IMR-90 (cell line): ENCODE measurements around the gene C1QTNF1. TPM values are rescaled to one million over a fixed set of nuclear protein-coding genes. Genes with fewer than 3 reads are reported as not detected.

Experiments used
- ATAC-seq: fragments of 200-7000 bp; cut with Tn5 transposase; 2 replicates; pipeline ENCODE4 v1.9.1; 2020; ENCODE audit warnings: low read depth, mild to moderate bottlenecking, moderate library complexity
- BruUV-seq: library from RNA; stranded (reverse); fragments of 400-500 nt; replicated peaks from 2 replicates; lab custom pipeline; 2021; lab: Mats Ljungman, UMichigan
- CTCF ChIA-PET: fragments of 300-600 bp; formaldehyde crosslinking; extraction: SDS; loops from one replicate; lab custom pipeline; 2021; ENCODE audit warnings: antibody characterized with exemption; lab: Yijun Ruan, JAX
- POLR2A ChIA-PET: fragments of 300-600 bp; sonication (Branson Sonifier 250); formaldehyde crosslinking; loops from one replicate; lab custom pipeline; 2022; ENCODE audit warnings: antibody characterized with exemption; ENCODE audit not compliant: unreplicated experiment; lab: Charles Lee
- DNase-seq: peaks from one replicate; pipeline ENCODE4 v3.0.0; 2013
- H2AFZ ChIP-seq: replicated peaks from 2 replicates; pipeline ENCODE3; 2013; ENCODE audit warnings: low read length, mild to moderate bottlenecking; ENCODE audit not compliant: poor library complexity
- H2AK5ac ChIP-seq: 2 replicates; pipeline ENCODE4 v1.6.1; 2013; ENCODE audit warnings: low read depth, low read length, inconsistent platforms
- H2AK9ac ChIP-seq: replicated peaks from 2 replicates; pipeline ENCODE3; 2013; ENCODE audit warnings: mild to moderate bottlenecking, low read depth, low read length, moderate library complexity; ENCODE audit not compliant: poor library complexity
- H2BK120ac ChIP-seq: 2 replicates; pipeline ENCODE4 v1.6.1; 2013; ENCODE audit warnings: low read depth, low read length, inconsistent platforms
- H2BK15ac ChIP-seq: 3 replicates; pipeline ENCODE4 v1.6.1; 2013; ENCODE audit warnings: low read depth, low read length, inconsistent platforms
- H2BK20ac ChIP-seq: 2 replicates; pipeline ENCODE4 v1.6.1; 2013; ENCODE audit warnings: low read depth, mild to moderate bottlenecking, inconsistent platforms, low read length, moderate library complexity
- H2BK5ac ChIP-seq: 2 replicates; pipeline ENCODE4 v1.6.1; 2013; ENCODE audit warnings: mild to moderate bottlenecking, low read depth, low read length, inconsistent platforms; ENCODE audit not compliant: poor library complexity, severe bottlenecking
- H3K14ac ChIP-seq: replicated peaks from 2 replicates; pipeline ENCODE4 v1.6.1; 2013; ENCODE audit warnings: low read depth, low read length, inconsistent platforms
- H3K18ac ChIP-seq: 2 replicates; pipeline ENCODE4 v1.6.1; 2013; ENCODE audit warnings: low read depth, low read length, control low read depth
- H3K23ac ChIP-seq: 2 replicates; pipeline ENCODE4 v1.6.1; 2013; ENCODE audit warnings: low read depth, low read length, inconsistent platforms
- H3K27ac ChIP-seq: 2 replicates; pipeline ENCODE4 v1.5.1; 2013; ENCODE audit warnings: mild to moderate bottlenecking, control low read depth, low read length; ENCODE audit not compliant: insufficient read depth
- H3K27me3 ChIP-seq: 2 replicates; pipeline ENCODE4 v1.6.1; 2013; ENCODE audit warnings: low read length; ENCODE audit not compliant: control insufficient read depth, insufficient read depth
- H3K36me3 ChIP-seq: 2 replicates; pipeline ENCODE4 v1.6.1; 2013; ENCODE audit warnings: low read length, mixed read lengths; ENCODE audit not compliant: control insufficient read depth, insufficient read depth
- H3K4ac ChIP-seq: 2 replicates; pipeline ENCODE4 v1.6.1; 2013; ENCODE audit warnings: low read depth, low read length, inconsistent platforms
- H3K4me1 ChIP-seq: 2 replicates; pipeline ENCODE4 v1.6.1; 2013; ENCODE audit warnings: low read length, mixed read lengths; ENCODE audit not compliant: control insufficient read depth, insufficient read depth
- H3K4me2 ChIP-seq: 2 replicates; pipeline ENCODE4 v1.6.1; 2013; ENCODE audit warnings: low read depth, mild to moderate bottlenecking, control low read depth, low read length, moderate library complexity
- H3K4me3 ChIP-seq: 2 replicates; pipeline ENCODE4 v1.5.1; 2013; ENCODE audit warnings: low read depth, mild to moderate bottlenecking, control low read depth, low read length, moderate library complexity; ENCODE audit not compliant: insufficient read depth
- H3K56ac ChIP-seq: 2 replicates; pipeline ENCODE4 v1.6.1; 2013; ENCODE audit warnings: low read length, inconsistent platforms; ENCODE audit not compliant: insufficient read depth; ENCODE audit errors: extremely low read depth
- H3K79me1 ChIP-seq, 2 experiments: 2 replicates each; pipeline ENCODE4 v1.6.1; 2013; ENCODE audit warnings: low read length in 2 of 2, inconsistent platforms in 1 of 2, low read depth in 1 of 2
- H3K9ac ChIP-seq: 2 replicates; pipeline ENCODE4 v1.6.1; 2013; ENCODE audit warnings: low read depth, low read length, control low read depth
- H3K9me1 ChIP-seq: 2 replicates; pipeline ENCODE4 v1.6.1; 2013; ENCODE audit warnings: low read length, inconsistent platforms; ENCODE audit not compliant: insufficient read depth
- H3K9me3 ChIP-seq: 2 replicates; pipeline ENCODE4 v1.6.1; 2013; ENCODE audit warnings: low read length; ENCODE audit not compliant: control insufficient read depth, insufficient read depth
- H4K20me1 ChIP-seq: 2 replicates; pipeline ENCODE4 v1.6.1; 2013; ENCODE audit warnings: low read length, inconsistent platforms; ENCODE audit not compliant: insufficient read depth
- H4K5ac ChIP-seq: 2 replicates; pipeline ENCODE4 v1.6.1; 2013; ENCODE audit warnings: mild to moderate bottlenecking, low read depth, low read length, control low read depth
- H4K8ac ChIP-seq, 2 experiments: 2 replicates each; pipeline ENCODE4 v1.6.1; 2013; ENCODE audit warnings: low read depth in 2 of 2, low read length in 2 of 2, control low read depth in 1 of 2, inconsistent platforms in 1 of 2
- H4K91ac ChIP-seq: 2 replicates; pipeline ENCODE4 v1.6.1; 2013; ENCODE audit warnings: low read depth, low read length, inconsistent platforms; ENCODE audit not compliant: insufficient read depth
- BHLHE40 ChIP-seq: fragments of 150-350 bp; IDR thresholded peaks from 2 replicates; pipeline ENCODE4 v1.6.1; 2016; ENCODE audit warnings: mild to moderate bottlenecking, low read depth, low read length
- CEBPB ChIP-seq: IDR thresholded peaks from 2 replicates; pipeline ENCODE4 v1.6.1; 2012; ENCODE audit warnings: low read depth, low read length, improper control_type of control experiment
- CHD1 ChIP-seq: IDR thresholded peaks from 2 replicates; pipeline ENCODE4 v1.6.1; 2012; ENCODE audit warnings: low read depth, low read length, improper control_type of control experiment
- FOS ChIP-seq: fragments of 150-350 bp; IDR thresholded peaks from 2 replicates; pipeline ENCODE4 v1.6.1; 2016; ENCODE audit warnings: low read depth, low read length
- MAZ ChIP-seq: IDR thresholded peaks from 2 replicates; pipeline ENCODE4 v1.6.1; 2012; ENCODE audit warnings: low read depth, mild to moderate bottlenecking, low read length, improper control_type of control experiment, moderate library complexity, borderline replicate concordance
- MXI1 ChIP-seq: IDR thresholded peaks from 2 replicates; pipeline ENCODE4 v1.6.1; 2012; ENCODE audit warnings: low read depth, mild to moderate bottlenecking, low read length, moderate library complexity, borderline replicate concordance
- NFE2L2 ChIP-seq: fragments of 150-350 bp; IDR thresholded peaks from 2 replicates; pipeline ENCODE4 v1.6.1; 2016; ENCODE audit warnings: low read depth, mild to moderate bottlenecking, low read length
- POLR2A ChIP-seq: IDR thresholded peaks from 2 replicates; pipeline ENCODE4 v1.6.1; 2012; ENCODE audit warnings: mild to moderate bottlenecking, low read depth, low read length
- RAD21 ChIP-seq: IDR thresholded peaks from 2 replicates; pipeline ENCODE4 v1.6.1; 2012; ENCODE audit warnings: low read length, improper control_type of control experiment
- RCOR1 ChIP-seq: IDR thresholded peaks from 2 replicates; pipeline ENCODE4 v1.6.1; 2012; ENCODE audit warnings: mild to moderate bottlenecking, low read length, improper control_type of control experiment; ENCODE audit not compliant: insufficient replicate concordance
- RFX5 ChIP-seq: IDR thresholded peaks from 2 replicates; pipeline ENCODE4 v1.8.0; 2012; ENCODE audit warnings: low read depth, mild to moderate bottlenecking, low read length, moderate library complexity
- SMC3 ChIP-seq: fragments of 150-350 bp; IDR thresholded peaks from 2 replicates; pipeline ENCODE4 v1.6.1; 2016; ENCODE audit warnings: low read depth, mild to moderate bottlenecking, antibody characterized with exemption, low read length, moderate library complexity
- WGBS, 2 experiments: methylation state at CpG; one replicate each; pipeline versions ENCODE4 v1.1.5 to v1.1.7; 2013; ENCODE audit warnings: missing lambda C conversion rate in 2 of 2; ENCODE audit not compliant: insufficient read length in 1 of 2; ENCODE audit errors: extremely low coverage in 2 of 2; 5-methylcytosine and 5-hydroxymethylcytosine counted together
- dilution Hi-C: fragments of 300-500 bp; cut with HindIII; formaldehyde crosslinking; loops from one replicate; pipeline ENCODE4 v1.14.3; 2018; ENCODE audit warnings: low sequenced_read_pairs; ENCODE audit not compliant: unreplicated experiment
- in situ Hi-C: fragments of 300-500 bp; cut with MboI; formaldehyde crosslinking; loops from 3 replicates; pipeline ENCODE4 v1.14.3; 2019; ENCODE audit warnings: low sequenced_read_pairs, inconsistent platforms, mixed read lengths
- intact Hi-C: fragments of 100-400 bp; cut with micrococcal nuclease; formaldehyde crosslinking; loops from 2 replicates; pipeline ENCODE4 v1.10.0; 2022
- polyA plus RNA-seq, 3 experiments: library from polyadenylated mRNA; depleted of rRNA; stranded (reverse); fragments of >200 nt; gene quantifications; 2 replicates each; pipeline ENCODE4 v1.2.3, GENCODE V29; 2012; ENCODE audit warnings: low replicate concordance in 1 of 3
- total RNA-seq: library from RNA; depleted of rRNA; stranded (reverse); fragments of >200 nt; gene quantifications from 2 replicates; pipeline ENCODE4 v1.2.3, GENCODE V29; 2012
- TF ChIP-seq, protein P1 (sequence below): fragments of 150-350 bp; IDR thresholded peaks from 2 replicates; pipeline ENCODE4 v1.6.1; 2016; ENCODE audit warnings: low read depth, mild to moderate bottlenecking, low read length, moderate library complexity, borderline replicate concordance
- TF ChIP-seq, protein P2 (sequence below): conservative IDR thresholded peaks from 2 replicates; pipeline ENCODE4 v1.5.1; 2012; ENCODE audit warnings: mild to moderate bottlenecking, low read depth, low read length, improper control_type of control experiment

C1QTNF1 gene
- total and polyA plus RNA-seq, 2 of the 4 experiments (the other 2 are of a cell fraction): 3.4 to 8.4 TPM

DNA sequence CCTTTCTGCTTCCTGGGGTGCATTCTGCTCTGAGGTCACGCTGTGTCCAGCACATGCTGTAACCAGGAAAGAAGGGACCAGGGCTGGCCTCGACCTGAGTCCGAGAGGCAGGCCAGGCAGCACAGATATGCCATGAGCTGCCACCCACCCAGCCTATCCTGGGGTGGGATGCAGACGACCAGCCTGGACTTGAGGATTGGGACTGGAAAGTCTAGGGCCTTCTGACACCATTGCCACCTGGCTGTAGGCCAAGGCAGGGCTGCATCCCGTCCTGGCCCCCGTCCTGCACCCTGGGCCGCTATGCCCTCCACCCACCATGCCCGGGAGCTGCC, 65.0 kb downstream of the C1QTNF1 start:
- POLR2A ChIA-PET: no interaction called here

More for the DNA sequence above, 65.0 kb downstream of the C1QTNF1 start:
- Histone ChIP-seq H3K9me1 (no peaks in the 10 kb centered on the region), H3K23ac (no peak overlapping the region), H2AK9ac (no peak overlapping the region), H3K27ac (no peak overlapping the region), H2BK15ac (no peak overlapping the region), H4K20me1 (peaks cover 5% of the 10 kb centered on the region; the same call in 1 of the 2 replicates), H3K4ac (no peak overlapping the region), H2AK5ac (no peak overlapping the region), H3K4me2 (no peak overlapping the region), H3K4me3 (no peak overlapping the region), H4K8ac (no peak overlapping the region), H2BK20ac (no peak overlapping the region), H3K18ac (no peak overlapping the region), H3K9ac (no peak overlapping the region), H2BK120ac (no peak overlapping the region), H4K5ac (no peak overlapping the region), H2BK5ac (no peak overlapping the region), H3K56ac (no peak overlapping the region), H3K9me3 (no peaks in the 10 kb centered on the region), H3K27me3 (peaks cover 2% of the 10 kb centered on the region), H3K79me1 (no peaks in the 10 kb centered on the region), H3K14ac (no peak overlapping the region), H2AFZ (peak overlapping the region; percentile 43), H3K4me1 (no peaks in the 10 kb centered on the region), H4K91ac (no peak overlapping the region), H3K36me3 (peaks cover 6% of the 10 kb centered on the region; the same call in 1 of the 2 replicates)
- CTCF ChIA-PET: interaction anchor here (0.9 to 1.3 kb wide), 2 partner anchors 43 to 304 kb away, joined by 3 read pairs; no protein-coding TSS in a partner anchor
- WGBS, 2 experiments: 100% methylated on average over 3 of the region's 8 CpGs; no CpG with 5 or more reads in 1 of the 2 experiments
- ATAC-seq: no peak
- DNase-seq: no peak
- in situ Hi-C loops (loop anchor here (10.0 to 25.0 kb wide), 2 partner anchors 306 to 623 kb away; no protein-coding TSS in a partner anchor), intact Hi-C loops (no loop called here), dilution Hi-C loops (no loop called here)
- no TSS peak for BruUV-seq
- TF ChIP-seq SMC3 (no peak), CEBPB (no peak), MXI1 (no peak), RCOR1 (no peak), RFX5 (no peak), FOS (no peak), POLR2A (no peak), MAZ (no peak), NFE2L2 (no peak), RAD21 (no peak), CHD1 (no peak), BHLHE40 (no peak)
- TF ChIP-seq, protein P1, sequence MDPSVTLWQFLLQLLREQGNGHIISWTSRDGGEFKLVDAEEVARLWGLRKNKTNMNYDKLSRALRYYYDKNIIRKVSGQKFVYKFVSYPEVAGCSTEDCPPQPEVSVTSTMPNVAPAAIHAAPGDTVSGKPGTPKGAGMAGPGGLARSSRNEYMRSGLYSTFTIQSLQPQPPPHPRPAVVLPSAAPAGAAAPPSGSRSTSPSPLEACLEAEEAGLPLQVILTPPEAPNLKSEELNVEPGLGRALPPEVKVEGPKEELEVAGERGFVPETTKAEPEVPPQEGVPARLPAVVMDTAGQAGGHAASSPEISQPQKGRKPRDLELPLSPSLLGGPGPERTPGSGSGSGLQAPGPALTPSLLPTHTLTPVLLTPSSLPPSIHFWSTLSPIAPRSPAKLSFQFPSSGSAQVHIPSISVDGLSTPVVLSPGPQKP: no peak
- TF ChIP-seq, protein P2, sequence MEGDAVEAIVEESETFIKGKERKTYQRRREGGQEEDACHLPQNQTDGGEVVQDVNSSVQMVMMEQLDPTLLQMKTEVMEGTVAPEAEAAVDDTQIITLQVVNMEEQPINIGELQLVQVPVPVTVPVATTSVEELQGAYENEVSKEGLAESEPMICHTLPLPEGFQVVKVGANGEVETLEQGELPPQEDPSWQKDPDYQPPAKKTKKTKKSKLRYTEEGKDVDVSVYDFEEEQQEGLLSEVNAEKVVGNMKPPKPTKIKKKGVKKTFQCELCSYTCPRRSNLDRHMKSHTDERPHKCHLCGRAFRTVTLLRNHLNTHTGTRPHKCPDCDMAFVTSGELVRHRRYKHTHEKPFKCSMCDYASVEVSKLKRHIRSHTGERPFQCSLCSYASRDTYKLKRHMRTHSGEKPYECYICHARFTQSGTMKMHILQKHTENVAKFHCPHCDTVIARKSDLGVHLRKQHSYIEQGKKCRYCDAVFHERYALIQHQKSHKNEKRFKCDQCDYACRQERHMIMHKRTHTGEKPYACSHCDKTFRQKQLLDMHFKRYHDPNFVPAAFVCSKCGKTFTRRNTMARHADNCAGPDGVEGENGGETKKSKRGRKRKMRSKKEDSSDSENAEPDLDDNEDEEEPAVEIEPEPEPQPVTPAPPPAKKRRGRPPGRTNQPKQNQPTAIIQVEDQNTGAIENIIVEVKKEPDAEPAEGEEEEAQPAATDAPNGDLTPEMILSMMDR: no peak
